Upper lobe of right lung (tissue), 1 donor: ENCODE data around the gene TLE1. TPM values are rescaled to one million over a fixed set of nuclear protein-coding genes. Genes with fewer than 3 reads are reported as not detected.

ENCODE experiments used
- ATAC-seq: fragments of 200-7000 bp; cut with Tn5 transposase; one replicate; pipeline ENCODE4 v1.9.1; 2020; ENCODE audit warnings: mild to moderate bottlenecking, moderate library complexity
- DNase-seq: peaks from one replicate; pipeline ENCODE4 v3.0.0-alpha.2; 2020
- H3K27ac ChIP-seq: fragments of 200-600 bp; one replicate; pipeline ENCODE4 v1.8.0; 2022
- H3K27me3 ChIP-seq: fragments of 200-600 bp; one replicate; pipeline ENCODE4 v1.8.0; 2022; ENCODE audit warnings: mild to moderate bottlenecking
- H3K36me3 ChIP-seq: fragments of 200-600 bp; one replicate; pipeline ENCODE4 v1.8.0; 2022
- H3K4me1 ChIP-seq: fragments of 200-600 bp; one replicate; pipeline ENCODE4 v1.8.0; 2022
- H3K4me3 ChIP-seq: fragments of 200-600 bp; one replicate; pipeline ENCODE4 v1.8.0; 2022; ENCODE audit warnings: mild to moderate bottlenecking
- H3K9me3 ChIP-seq: fragments of 200-600 bp; one replicate; pipeline ENCODE4 v1.8.0; 2022
- CTCF ChIP-seq: fragments of 200-600 bp; IDR thresholded peaks from one replicate; pipeline ENCODE4 v1.8.0; 2022; ENCODE audit warnings: antibody characterized with exemption
- intact Hi-C: fragments of 100-400 bp; cut with DNase I; formaldehyde crosslinking; loops from one replicate; pipeline ENCODE4 v1.11.0; 2022
- total RNA-seq: library from RNA; stranded (reverse); fragmentation: NEBNext Ultra II Directional; extraction: Animal tissue kit (Norgen Biotek cat#: 25700); gene quantifications from one replicate; pipeline ENCODE4 v1.2.1, GENCODE V29; 2021
- donor health status: DM: no; HTN: yes; CAD: no; lungs with severe emphysema.

TLE1 gene
- total RNA-seq, 1 donor from 2014 or later, result 19.2 TPM

- Histone ChIP-seq H3K4me1 (peaks cover 8% of the 10 kb centered on the region), H3K9me3 (no peaks in the 10 kb centered on the region), H3K27ac (no peak overlapping the region), H3K27me3 (peaks cover 4% of the 10 kb centered on the region), H3K36me3 (no peaks in the 10 kb centered on the region), H3K4me3 (no peak overlapping the region)
- intact Hi-C loops, result no loop called here
- DNase-seq, result no peak
- no peak for TF ChIP-seq CTCF
- no peak for ATAC-seq
Measured at GRCh38 chr9:81678088-81678487, 11.3 kb downstream of the TLE1 start.

DNA sequence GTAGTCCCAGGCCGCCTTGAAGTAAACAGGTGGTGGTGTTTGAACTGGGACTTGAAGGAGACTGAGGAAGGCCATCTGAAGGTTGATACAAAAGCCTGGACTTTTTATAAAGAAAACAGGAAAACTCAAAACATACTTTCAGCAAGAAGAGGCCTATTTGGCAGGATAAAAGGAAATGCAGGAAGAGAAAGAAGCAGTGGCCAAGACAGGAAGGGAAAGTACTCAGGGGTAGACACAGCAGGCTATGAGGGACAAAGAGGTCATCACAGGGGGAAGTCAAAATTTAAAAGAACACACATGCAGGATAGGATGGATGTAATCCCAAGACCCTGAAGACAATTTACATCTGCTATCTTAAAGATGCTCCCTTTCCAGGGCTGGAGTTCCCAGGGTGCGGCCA lies 13.0 kb downstream of the TLE1 start:
- ATAC-seq, result no peak
- DNase-seq, result no peak
- Histone ChIP-seq H3K27ac (no peak overlapping the region), H3K36me3 (no peaks in the 10 kb centered on the region), H3K9me3 (no peaks in the 10 kb centered on the region), H3K4me3 (no peak overlapping the region), H3K27me3 (no peaks in the 10 kb centered on the region), H3K4me1 (no peaks in the 10 kb centered on the region)
- intact Hi-C loops, result no loop called here
- no peak for TF ChIP-seq CTCF

DNA sequence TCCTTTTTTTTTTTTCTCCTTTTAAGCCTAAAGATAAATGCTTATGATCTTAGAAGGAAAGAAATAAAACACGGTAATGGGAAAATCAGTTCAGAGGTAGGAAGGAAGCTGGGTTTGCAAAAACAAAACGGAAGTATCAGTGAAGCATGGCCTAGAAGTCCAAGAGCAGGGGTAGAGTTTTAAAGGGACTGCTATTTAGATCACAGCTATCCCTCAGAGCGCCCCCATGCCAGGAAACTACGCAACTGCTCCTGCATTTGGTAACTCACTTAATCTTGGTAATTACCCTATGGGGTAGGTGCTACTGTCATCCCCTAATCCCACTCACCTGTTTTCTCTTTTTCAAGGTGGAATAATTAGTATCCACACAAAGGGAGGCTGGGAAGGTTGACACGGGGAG lies 16.0 kb downstream of the TLE1 start:
- no peak for TF ChIP-seq CTCF
- Histone ChIP-seq H3K4me3 (no peak overlapping the region), H3K9me3 (no peaks in the 10 kb centered on the region), H3K27me3 (no peaks in the 10 kb centered on the region), H3K27ac (no peak overlapping the region), H3K36me3 (no peaks in the 10 kb centered on the region), H3K4me1 (no peaks in the 10 kb centered on the region)
- no peak for ATAC-seq
- no peak for DNase-seq
- intact Hi-C loops, result no loop called here

- intact Hi-C loops, result no loop called here
- no peak overlapping the region for H3K4me3 ChIP-seq
- DNase-seq (peak; percentile 65), ATAC-seq (peak; percentile 68)
- no peaks in the 10 kb centered on the region for H3K27me3 ChIP-seq
- TF ChIP-seq CTCF, result no peak
- H3K4me1 ChIP-seq, result no peaks in the 10 kb centered on the region
- H3K9me3 ChIP-seq, result no peaks in the 10 kb centered on the region
- H3K36me3 ChIP-seq, result no peaks in the 10 kb centered on the region
- H3K27ac ChIP-seq, result no peak overlapping the region
Measured at GRCh38 chr9:81671880-81672280, 17.5 kb downstream of the TLE1 start.

DNA sequence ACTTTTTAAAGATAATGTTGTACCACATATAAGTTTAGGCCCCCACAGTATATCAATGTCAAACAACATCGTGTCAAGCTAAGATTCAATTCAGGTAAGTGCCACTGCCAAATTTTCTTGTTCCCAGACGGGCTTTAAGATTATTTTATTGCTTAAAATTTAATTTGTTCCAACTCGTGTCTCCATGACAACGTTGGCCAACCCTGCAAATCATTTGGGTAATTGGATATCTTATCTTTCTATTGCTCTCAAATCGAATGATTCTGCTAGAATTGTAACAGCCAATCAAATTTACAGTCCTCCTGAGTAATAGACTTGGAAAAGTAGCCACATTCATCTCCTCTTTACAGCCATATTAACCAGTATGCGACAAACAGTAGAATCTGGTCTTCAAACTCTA lies 19.5 kb downstream of the TLE1 start:
- Histone ChIP-seq H3K9me3 (no peaks in the 10 kb centered on the region), H3K27me3 (no peaks in the 10 kb centered on the region), H3K4me1 (peaks cover 15% of the 10 kb centered on the region), H3K36me3 (no peaks in the 10 kb centered on the region), H3K27ac (no peak overlapping the region), H3K4me3 (no peak overlapping the region)
- TF ChIP-seq CTCF, result no peak
- no peak for DNase-seq
- intact Hi-C loops, result no loop called here
- no peak for ATAC-seq

DNA sequence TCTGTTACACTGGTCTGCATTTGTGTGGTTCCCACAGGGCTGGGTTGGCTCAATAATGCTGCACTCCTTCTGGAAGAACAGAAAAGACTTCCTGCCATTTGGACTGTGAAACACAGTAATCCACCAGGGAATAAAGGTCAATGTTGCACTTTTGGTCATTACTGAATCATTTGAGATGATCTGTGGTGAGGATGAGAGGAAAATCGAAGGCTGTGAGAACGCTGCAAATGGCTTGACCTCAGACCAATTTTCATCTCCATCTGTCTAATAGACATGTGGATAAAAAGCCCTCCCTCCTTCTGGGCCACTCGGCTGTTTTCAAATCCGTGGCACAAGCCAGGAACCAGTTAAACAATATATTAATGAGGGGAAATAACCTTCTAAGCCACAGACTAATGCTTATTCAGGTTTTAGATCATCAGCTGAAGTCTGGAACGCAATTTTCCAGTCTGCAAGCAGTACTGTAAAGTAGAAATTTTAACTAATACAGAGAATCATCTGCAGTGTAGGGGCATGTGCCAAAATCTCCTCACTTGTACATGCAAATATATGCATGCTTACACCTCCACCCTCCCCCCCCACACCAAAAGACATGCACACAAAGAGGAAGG lies 20.2 kb downstream of the TLE1 start:
- H3K36me3 ChIP-seq, result no peaks in the 10 kb centered on the region
- TF ChIP-seq CTCF, result no peak
- no peaks in the 10 kb centered on the region for H3K27me3 ChIP-seq
- H3K4me3 ChIP-seq, result no peak overlapping the region
- intact Hi-C loops, result no loop called here
- ATAC-seq, result no peak
- no peak for DNase-seq
- H3K27ac ChIP-seq, result no peak overlapping the region
- H3K4me1 ChIP-seq, result peaks cover 15% of the 10 kb centered on the region
- no peaks in the 10 kb centered on the region for H3K9me3 ChIP-seq
